GM23338 (cell line): Measurements from ENCODE around the gene CBS. TPM values are rescaled to one million over a fixed set of nuclear protein-coding genes. Genes with fewer than 3 reads are reported as not detected.
A peak's percentile ranks its signal among the peaks of the same experiment; 100 is the strongest.
"Not testable (repeated sequence)": the region's sequence is repeated elsewhere in the genome, so short reads cannot be mapped to it uniquely, and the experiment has no call there.

ENCODE experiments used
- ATAC-seq: fragments of 200-7000 bp; cut with Tn5 transposase; 3 replicates; pipeline ENCODE4 v1.9.1; 2020
- DNase-seq: peaks from one replicate; pipeline ENCODE4 v3.0.0-alpha.2; 2015; ENCODE audit warnings: low spot score
- H2AFZ ChIP-seq: fragments of 200-600 bp; sonication (generic); 2 replicates; pipeline ENCODE4 v1.8.0; 2016; ENCODE audit warnings: antibody characterized with exemption, mild to moderate bottlenecking, moderate library complexity
- H3F3A ChIP-seq: fragments of 200-600 bp; sonication (generic); replicated peaks from 2 replicates; pipeline ENCODE4 v1.8.0; 2017; ENCODE audit warnings: antibody characterized with exemption, mixed run types, low read depth
- H3K27ac ChIP-seq: fragments of 200-600 bp; sonication (generic); 2 replicates; pipeline ENCODE4 v1.6.1; 2016; ENCODE audit warnings: low read depth
- H3K27me3 ChIP-seq: fragments of 200-600 bp; sonication (generic); 2 replicates; pipeline ENCODE4 v1.8.0; 2016; ENCODE audit warnings: mild to moderate bottlenecking, mixed run types, moderate library complexity; ENCODE audit not compliant: insufficient read depth
- H3K36me3 ChIP-seq: fragments of 200-600 bp; sonication (generic); 2 replicates; pipeline ENCODE4 v1.8.0; 2016; ENCODE audit warnings: mild to moderate bottlenecking; ENCODE audit not compliant: insufficient read depth
- H3K4me1 ChIP-seq: fragments of 200-600 bp; sonication (generic); 2 replicates; pipeline ENCODE4 v1.8.0; 2016; ENCODE audit warnings: mild to moderate bottlenecking, moderate library complexity; ENCODE audit not compliant: insufficient read depth
- H3K4me2 ChIP-seq: fragments of 200-600 bp; sonication (generic); 2 replicates; pipeline ENCODE4 v1.7.1; 2017; ENCODE audit warnings: mixed run types
- H3K4me3 ChIP-seq: fragments of 200-600 bp; sonication (generic); 2 replicates; pipeline ENCODE4 v1.6.1; 2016; ENCODE audit warnings: mixed run types
- H3K79me2 ChIP-seq: fragments of 200-600 bp; sonication (generic); replicated peaks from 2 replicates; pipeline ENCODE4 v1.8.0; 2017; ENCODE audit warnings: mild to moderate bottlenecking; ENCODE audit not compliant: insufficient read depth
- H3K9me2 ChIP-seq: fragments of 200-600 bp; sonication (generic); 2 replicates; pipeline ENCODE4 v1.8.0; 2017; ENCODE audit not compliant: insufficient read depth
- H4K20me1 ChIP-seq: fragments of 200-600 bp; sonication (generic); replicated peaks from 2 replicates; pipeline ENCODE4 v1.8.0; 2017; ENCODE audit warnings: mild to moderate bottlenecking; ENCODE audit not compliant: insufficient read depth
- H3K27ac Mint-ChIP-seq: 2 replicates; pipeline ENCODE4 v1.8.0; 2020; ENCODE audit warnings: inconsistent platforms, mild to moderate bottlenecking, moderate library complexity, mixed read lengths
- H3K27me3 Mint-ChIP-seq: 3 replicates; pipeline ENCODE4 v1.8.0; 2022; ENCODE audit warnings: low read depth, mild to moderate bottlenecking, moderate library complexity, mixed read lengths, inconsistent platforms; ENCODE audit not compliant: insufficient read depth, poor library complexity
- H3K36me3 Mint-ChIP-seq: 3 replicates; pipeline ENCODE4 v1.8.0; 2021; ENCODE audit warnings: low read depth, mild to moderate bottlenecking, inconsistent platforms, moderate library complexity, mixed read lengths
- H3K4me1 Mint-ChIP-seq: 3 replicates; pipeline ENCODE4 v1.8.0; 2020; ENCODE audit warnings: mild to moderate bottlenecking, inconsistent platforms, mixed read lengths
- H3K4me3 Mint-ChIP-seq: 3 replicates; pipeline ENCODE4 v1.8.0; 2021; ENCODE audit warnings: moderate library complexity, mild to moderate bottlenecking, inconsistent platforms, mixed read lengths
- H3K9me3 Mint-ChIP-seq: 3 replicates; pipeline ENCODE4 v1.8.0; 2020; ENCODE audit warnings: moderate library complexity, mild to moderate bottlenecking, inconsistent platforms, mixed read lengths
- polyA plus RNA-seq: library from polyadenylated mRNA; unstranded; fragments of >200 nt; fragmentation: Nextera tagmentation; extraction: Ambion mirVana; gene quantifications from 2 replicates; pipeline ENCODE4 v1.2.1, GENCODE V29; 2016
- total RNA-seq: library from RNA; depleted of rRNA; stranded (reverse); fragments of >200 nt; shearing (Covaris generic); gene quantifications from 2 replicates; pipeline ENCODE4 v1.2.3, GENCODE V29; 2014

Gene CBS
- total and polyA plus RNA-seq, 2 experiments from 2014 or later = 421 to 861 TPM

DNA sequence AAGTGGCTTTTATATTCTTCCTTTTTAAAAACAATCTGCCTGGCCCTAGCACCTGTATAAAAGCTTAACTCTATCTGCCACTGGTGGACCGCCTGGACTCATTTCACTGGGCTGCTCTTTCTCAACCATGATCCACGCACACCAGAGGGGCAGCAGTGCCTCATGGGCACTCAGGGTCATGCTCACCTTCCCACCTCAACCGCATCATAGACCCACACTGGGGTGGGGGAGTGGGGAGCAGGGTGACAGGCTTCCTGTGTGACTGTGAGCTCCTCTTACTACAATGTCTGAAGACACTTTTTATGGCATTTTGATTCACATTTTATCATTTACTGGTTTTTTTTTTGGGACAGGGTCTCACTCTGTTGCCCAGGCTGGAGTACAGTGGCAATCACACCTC is 15.3 kb upstream of the CBS start:
- not testable (repeated sequence) for H3K27me3 ChIP-seq, H3K36me3 Mint-ChIP-seq, H3K4me2 ChIP-seq, H3K27me3 Mint-ChIP-seq, H3K4me3 Mint-ChIP-seq, H2AFZ ChIP-seq, H4K20me1 ChIP-seq, H3K36me3 ChIP-seq, H3K27ac Mint-ChIP-seq, H3K27ac ChIP-seq, H3K9me2 ChIP-seq, H3K4me1 Mint-ChIP-seq, H3K4me3 ChIP-seq, H3K4me1 ChIP-seq, DNase-seq, ATAC-seq, H3K9me3 Mint-ChIP-seq, H3F3A ChIP-seq, H3K79me2 ChIP-seq

DNA sequence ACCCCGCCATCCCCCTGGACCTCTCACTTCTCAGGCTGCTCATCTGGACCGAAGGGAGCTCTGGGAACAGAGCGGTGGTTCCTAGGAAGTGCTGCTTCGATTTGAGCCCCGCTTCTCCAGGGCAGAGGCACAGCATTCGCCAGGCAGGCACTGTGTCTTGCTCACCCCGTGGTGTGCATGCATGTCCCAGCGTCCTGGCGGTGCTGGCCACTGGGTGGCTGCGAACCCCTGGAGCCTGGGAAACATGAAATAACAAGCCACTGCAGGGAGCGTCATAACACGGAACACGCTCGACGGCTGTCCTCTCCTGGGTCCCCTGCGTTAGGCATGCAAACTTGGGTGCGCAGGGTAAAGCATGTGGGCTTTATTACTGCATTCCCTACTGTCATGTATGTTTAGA is 13.8 kb upstream of the CBS start:
- not testable (repeated sequence) for H3K4me2 ChIP-seq, H3K27ac ChIP-seq, H3K36me3 ChIP-seq, H3K4me3 Mint-ChIP-seq, H3K36me3 Mint-ChIP-seq, H2AFZ ChIP-seq, H3K9me2 ChIP-seq, H3K4me3 ChIP-seq, H3K27me3 ChIP-seq, H3K27me3 Mint-ChIP-seq, H3K27ac Mint-ChIP-seq, H4K20me1 ChIP-seq, H3K9me3 Mint-ChIP-seq, H3K4me1 Mint-ChIP-seq, H3F3A ChIP-seq, H3K79me2 ChIP-seq, H3K4me1 ChIP-seq, DNase-seq
- ATAC-seq = peak; percentile 25

DNA sequence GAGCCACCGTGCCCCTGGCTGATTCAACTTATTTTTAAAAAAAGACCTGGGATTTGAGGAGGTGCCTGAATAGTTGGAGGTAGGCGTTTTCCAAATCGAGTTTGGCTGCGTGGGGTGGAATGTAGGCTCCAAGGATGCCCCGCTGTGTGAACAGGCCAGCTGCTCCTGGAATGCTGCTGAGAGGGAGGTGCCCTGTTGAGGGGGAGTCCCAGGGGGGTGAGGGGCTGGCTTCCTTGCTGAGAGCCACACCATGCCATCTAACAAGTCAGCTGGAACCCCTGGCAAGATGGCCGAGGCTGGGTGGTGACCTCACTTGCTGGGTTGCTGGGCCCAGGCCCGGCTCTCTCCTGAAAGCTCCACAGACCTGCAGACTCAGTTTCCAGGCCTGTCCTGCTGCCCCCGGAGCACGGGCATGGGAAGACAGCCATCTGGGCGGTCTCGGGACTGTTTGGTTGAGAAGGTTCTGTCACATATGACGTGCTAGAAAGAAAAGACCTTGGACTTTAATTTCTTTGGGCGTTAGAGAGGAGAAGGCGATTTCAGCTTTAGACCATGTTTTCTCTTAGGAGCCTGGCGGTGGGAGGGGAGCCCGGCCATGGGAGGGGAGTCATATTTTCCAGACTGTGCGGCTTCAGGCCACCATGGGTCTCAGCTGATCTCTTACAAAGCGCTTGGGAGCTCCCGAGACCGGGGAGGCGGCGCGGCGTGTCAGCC is 7.1 kb upstream of the CBS start:
- H3K27me3 Mint-ChIP-seq = not testable (repeated sequence)

DNA sequence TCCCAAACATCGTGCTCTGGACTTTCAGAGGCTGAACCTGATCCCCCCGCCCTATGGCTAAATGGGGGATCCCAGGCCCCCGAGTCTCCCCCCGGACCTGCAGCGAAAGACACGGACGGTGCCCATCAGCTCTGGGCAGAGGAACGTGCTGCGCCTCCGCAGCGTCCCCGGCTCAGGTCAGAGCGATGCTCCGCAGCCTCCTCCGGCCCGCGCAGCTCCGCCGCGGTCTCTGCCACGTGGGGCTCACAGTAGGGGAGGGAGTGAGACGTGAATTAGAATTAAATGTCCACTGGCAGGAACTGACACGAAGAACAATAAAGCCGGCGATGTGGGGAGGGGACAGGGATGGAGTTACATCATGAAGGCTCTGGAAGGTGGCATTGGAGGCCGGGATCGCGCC is 1.0 kb upstream of the CBS start:
- H3K4me3 ChIP-seq, H3K4me1 ChIP-seq, H3K27ac Mint-ChIP-seq, H2AFZ ChIP-seq, H3K79me2 ChIP-seq, H3K36me3 Mint-ChIP-seq, H3K4me2 ChIP-seq, H3F3A ChIP-seq, H3K36me3 ChIP-seq, H3K9me2 ChIP-seq, H3K27me3 ChIP-seq, H3K4me1 Mint-ChIP-seq, DNase-seq, H3K9me3 Mint-ChIP-seq, H3K27ac ChIP-seq, H4K20me1 ChIP-seq, H3K27me3 Mint-ChIP-seq: not testable (repeated sequence)
- ATAC-seq = peak; percentile 40
- peak overlapping the region; percentile 47; the same call in 1 of the 3 replicates for H3K4me3 Mint-ChIP-seq

More for the DNA sequence above, 7.1 kb upstream of the CBS start:
- not testable (repeated sequence) for H3K36me3 ChIP-seq, H3K4me2 ChIP-seq, DNase-seq, H3K79me2 ChIP-seq, H3K4me1 ChIP-seq, H3K9me3 Mint-ChIP-seq, H3K36me3 Mint-ChIP-seq, H4K20me1 ChIP-seq, H3K27me3 ChIP-seq, H2AFZ ChIP-seq, H3F3A ChIP-seq, H3K9me2 ChIP-seq, H3K4me3 Mint-ChIP-seq, H3K27ac ChIP-seq, H3K4me3 ChIP-seq, H3K4me1 Mint-ChIP-seq, H3K27ac Mint-ChIP-seq
- ATAC-seq = peak; percentile 27; the same call in 2 of the 3 replicates

DNA sequence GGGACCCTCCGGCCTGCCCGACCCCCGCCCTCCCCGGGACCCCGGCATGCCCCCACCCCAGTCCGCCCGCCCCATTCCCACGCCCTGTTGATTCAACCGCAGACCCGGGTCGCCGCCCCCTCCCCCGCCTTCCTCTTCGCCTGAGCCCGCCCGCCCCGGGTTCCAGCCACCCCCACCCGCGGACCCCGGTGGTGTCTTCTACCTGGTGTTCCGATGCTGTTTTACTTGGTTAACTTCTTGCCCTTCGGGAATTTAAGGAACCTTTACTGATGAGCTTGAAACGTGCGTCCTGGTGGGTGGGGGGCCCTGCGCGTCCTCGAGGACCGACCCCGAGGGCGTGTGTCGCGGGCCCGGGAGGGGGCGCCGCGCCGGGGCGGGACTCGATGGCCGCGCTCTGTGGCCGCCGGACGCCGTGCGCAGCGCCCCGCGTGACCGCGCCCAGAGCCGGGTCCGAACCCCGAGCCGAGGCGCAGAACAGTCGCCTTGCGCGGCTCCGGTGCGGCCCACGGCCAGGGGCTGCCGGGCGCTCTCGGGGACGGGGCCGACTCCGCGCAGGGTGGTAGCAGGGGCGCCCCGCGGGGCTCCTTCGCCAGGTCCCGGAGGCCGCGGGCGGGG is 495 bp upstream of the CBS start:
- H4K20me1 ChIP-seq, H3K36me3 ChIP-seq, H3K4me3 Mint-ChIP-seq, H3K9me3 Mint-ChIP-seq, H3K36me3 Mint-ChIP-seq, H3K27ac ChIP-seq, H3K27ac Mint-ChIP-seq, DNase-seq, H3K9me2 ChIP-seq, H2AFZ ChIP-seq, H3K27me3 Mint-ChIP-seq, H3K4me2 ChIP-seq, H3K27me3 ChIP-seq, H3K4me1 ChIP-seq, H3K79me2 ChIP-seq, H3K4me1 Mint-ChIP-seq, H3F3A ChIP-seq, H3K4me3 ChIP-seq: not testable (repeated sequence)
- peak; percentile 13; the same call in 2 of the 3 replicates for ATAC-seq

DNA sequence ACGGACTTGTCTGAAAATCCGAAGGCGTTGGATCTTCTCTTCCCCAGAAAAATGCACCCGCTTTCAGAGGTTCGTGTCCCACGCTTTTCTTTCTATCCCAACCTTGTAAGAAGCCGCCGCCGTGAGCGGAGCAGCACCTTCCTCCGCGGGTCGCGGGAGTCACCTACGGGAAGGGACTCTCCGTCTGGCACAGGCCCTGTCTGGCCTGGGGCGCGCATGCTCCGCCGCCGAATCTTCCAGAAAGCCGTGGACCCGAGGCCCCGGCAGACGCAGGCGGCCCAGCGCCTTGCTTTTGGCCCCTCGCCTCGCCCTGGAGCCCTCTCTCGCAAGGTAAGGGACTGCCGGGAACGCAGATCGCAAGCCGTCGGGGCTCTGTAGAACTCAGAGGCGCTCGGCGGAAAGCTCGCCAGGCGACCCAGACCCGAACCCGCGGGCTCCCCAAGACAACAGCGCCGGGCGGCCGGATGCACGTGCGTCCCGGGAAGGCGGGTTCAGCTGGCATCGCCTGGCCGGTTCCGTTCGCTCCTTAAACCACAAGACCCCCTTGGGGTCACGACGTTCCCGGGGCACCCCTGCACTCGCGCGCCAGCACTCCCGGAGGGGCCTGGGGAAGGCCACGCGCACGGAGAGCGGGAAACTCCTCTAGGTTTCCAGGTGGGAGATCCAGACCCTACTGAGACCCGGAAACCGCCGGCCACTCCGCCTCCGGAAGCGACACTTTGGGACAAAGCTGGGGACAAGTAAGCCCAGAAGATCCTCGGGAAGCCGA is 1.1 kb downstream of the CBS start:
- H3K4me1 ChIP-seq, H3K4me3 ChIP-seq, H3K79me2 ChIP-seq, H3K27me3 Mint-ChIP-seq, H2AFZ ChIP-seq, H3K4me2 ChIP-seq, H3K27me3 ChIP-seq, DNase-seq, H3K9me2 ChIP-seq, H3K36me3 ChIP-seq, H3K27ac ChIP-seq, H3K36me3 Mint-ChIP-seq, H4K20me1 ChIP-seq, H3K4me1 Mint-ChIP-seq, H3K9me3 Mint-ChIP-seq, H3F3A ChIP-seq, H3K27ac Mint-ChIP-seq, H3K4me3 Mint-ChIP-seq: not testable (repeated sequence)
- peak; percentile 11 for ATAC-seq
